ENCODE data around the gene RNF32.

The RNF32 gene

DNA sequence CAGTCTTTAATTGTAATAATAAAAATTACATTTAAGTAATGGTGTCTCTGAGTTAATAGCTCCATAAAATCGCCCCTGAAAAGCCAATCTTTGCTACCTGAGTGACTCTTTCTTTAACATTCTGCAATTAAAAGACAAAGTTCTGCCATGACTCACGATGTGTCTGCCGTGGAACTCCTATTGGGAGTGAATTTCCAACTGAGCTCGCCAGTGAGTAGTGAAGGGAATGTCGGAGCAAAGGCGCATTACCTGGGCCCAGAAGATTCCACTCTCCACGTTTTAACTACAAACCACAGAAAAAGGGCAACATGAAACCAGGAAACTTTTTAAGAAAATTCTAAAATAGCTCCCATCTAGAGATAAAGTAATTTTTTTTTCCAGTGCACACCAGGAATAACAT, 36.9 kb upstream of the RNF32 start:
- no peak for DNase-seq (ENCODE audit: low read depth)
- TF ChIP-seq CTCF (conservative IDR thresholded peaks at IDR 0.05; ENCODE audit: control insufficient read depth, insufficient read depth, low read depth, low read length) = no peak
- no peak overlapping the region for H3K4me3 ChIP-seq (ENCODE audit: control insufficient read depth, low read depth, low read length)

DNA sequence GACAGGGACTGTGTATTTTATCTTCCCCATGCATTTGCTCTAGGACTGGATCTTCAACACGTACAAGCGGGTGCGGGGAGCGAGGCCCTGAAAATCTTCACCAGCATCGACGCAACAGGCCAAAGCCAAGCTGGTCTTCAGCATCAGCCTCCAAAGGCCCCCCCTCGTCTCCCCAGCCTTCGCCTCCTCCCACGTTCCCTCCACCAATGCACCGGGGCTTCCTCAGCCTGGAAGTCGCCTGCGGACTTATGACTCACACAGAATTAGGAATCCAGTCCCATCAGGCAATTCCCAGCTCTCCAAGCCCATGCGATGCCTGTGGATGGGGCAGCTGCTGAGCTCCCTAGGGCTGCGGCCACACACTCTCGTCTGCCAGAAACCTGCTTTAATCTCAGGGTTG, 36.3 kb upstream of the RNF32 start:
- peak; percentile 11 for DNase-seq (ENCODE audit: low read depth)
- TF ChIP-seq CTCF (conservative IDR thresholded peaks at IDR 0.05; ENCODE audit: control insufficient read depth, insufficient read depth, low read depth, low read length) = no peak
- no peak overlapping the region for H3K4me3 ChIP-seq (ENCODE audit: control insufficient read depth, low read depth, low read length)

DNA sequence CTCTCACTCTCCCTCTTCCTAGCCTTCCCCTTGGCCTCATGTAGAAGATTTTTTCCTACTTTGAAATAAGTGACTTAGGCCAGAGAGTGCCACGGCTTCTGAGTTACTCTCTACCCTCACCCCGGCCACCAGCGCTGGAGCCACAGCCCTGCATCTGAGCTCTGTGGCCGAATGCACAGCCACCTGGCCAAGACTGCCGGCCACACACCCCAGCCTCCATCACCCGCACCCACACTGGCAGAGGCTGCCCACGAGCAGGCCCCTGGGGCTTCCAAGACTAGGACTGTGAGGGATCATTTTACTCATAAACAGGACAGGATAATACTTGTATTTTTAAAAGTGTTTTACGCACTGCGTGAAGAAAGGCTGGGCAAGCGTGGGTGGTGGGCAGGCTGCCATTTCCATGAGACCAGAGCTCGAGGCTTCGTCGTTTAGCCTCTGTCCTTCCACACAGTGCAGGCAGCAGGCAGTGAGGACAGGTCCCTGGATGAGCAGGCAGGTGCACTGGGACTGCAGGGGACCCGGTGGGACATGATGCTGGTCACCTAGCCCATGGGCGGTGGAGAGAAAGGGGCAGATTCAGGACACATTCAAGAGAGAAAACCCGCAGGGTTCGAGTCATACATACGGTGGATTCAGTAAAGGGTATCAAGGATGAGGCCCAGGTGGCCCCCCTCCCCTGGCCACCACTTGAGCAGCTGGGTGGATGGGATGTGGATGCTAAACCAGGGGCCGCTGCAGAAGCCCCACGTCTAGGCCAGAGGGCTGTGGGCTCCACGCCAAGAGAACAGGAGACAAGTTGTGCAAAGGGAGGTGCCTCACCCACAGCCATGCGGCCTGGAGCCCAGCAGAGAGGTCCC, 35.5 kb upstream of the RNF32 start:
- TF ChIP-seq CTCF (conservative IDR thresholded peaks at IDR 0.05; ENCODE audit: control insufficient read depth, insufficient read depth, low read depth, low read length) = no peak
- no peak for DNase-seq (ENCODE audit: low read depth)
- H3K4me3 ChIP-seq (ENCODE audit: control insufficient read depth, low read depth, low read length) = no peak overlapping the region

- TF ChIP-seq CTCF (conservative IDR thresholded peaks at IDR 0.05; ENCODE audit: control insufficient read depth, insufficient read depth, low read depth, low read length) = no peak
- no peak for DNase-seq (ENCODE audit: low read depth)
- no peak overlapping the region for H3K4me3 ChIP-seq (ENCODE audit: control insufficient read depth, low read depth, low read length)
Observed at GRCh38 chr7:156606135-156606534, 34.4 kb upstream of the RNF32 start.

GRCh38 chr7:156606691-156607331, 33.8 kb upstream of the RNF32 start:
- H3K4me3 ChIP-seq (ENCODE audit: control insufficient read depth, low read depth, low read length) = no peak overlapping the region
- TF ChIP-seq CTCF (conservative IDR thresholded peaks at IDR 0.05; ENCODE audit: control insufficient read depth, insufficient read depth, low read depth, low read length) = no peak
- no peak for DNase-seq (ENCODE audit: low read depth)

DNA sequence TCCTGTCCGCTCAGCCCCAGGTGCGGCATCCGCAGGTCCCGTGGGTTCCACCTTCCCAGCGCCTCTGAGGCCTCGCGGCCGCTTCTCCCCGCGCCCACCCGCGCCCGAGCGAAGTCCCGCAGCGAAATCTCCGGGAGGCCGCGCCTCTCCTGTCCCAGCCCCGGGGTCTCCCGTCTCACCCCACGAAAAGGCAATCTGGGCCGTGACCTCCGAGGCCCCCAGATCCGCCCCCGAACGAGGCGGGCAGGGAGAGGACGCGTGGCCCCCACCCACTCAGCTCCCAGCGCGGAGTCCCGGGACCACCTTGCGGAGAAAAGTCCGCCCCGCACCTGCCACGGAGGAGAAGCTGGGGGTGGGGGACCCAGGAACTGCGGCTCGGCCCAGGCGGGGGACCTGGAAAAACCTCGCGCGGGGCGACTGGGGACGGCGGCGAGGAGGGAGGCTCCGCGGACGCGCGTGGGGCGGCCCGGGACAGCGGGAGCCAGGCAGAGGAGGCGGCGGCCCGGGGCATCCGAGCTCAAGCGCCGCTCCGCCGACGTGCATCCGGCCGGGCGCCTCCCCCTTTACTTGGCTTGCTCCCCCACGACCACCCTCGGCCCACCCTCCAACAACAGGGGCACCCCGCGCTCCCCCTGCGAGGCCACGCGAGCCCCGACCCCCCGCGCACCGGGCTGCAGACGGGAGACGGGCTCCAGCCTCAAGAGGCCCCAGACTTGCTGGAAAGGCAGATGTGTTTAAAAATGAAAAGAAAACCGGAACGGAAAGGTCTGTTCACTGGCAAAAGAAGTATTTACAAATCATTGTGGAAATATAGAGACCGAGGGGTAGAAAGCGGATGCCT, 33.0 kb upstream of the RNF32 start:
- H3K4me3 ChIP-seq (ENCODE audit: control insufficient read depth, low read depth, low read length) = no peak overlapping the region
- TF ChIP-seq CTCF (conservative IDR thresholded peaks at IDR 0.05; ENCODE audit: control insufficient read depth, insufficient read depth, low read depth, low read length) = no peak
- no peak for DNase-seq (ENCODE audit: low read depth)

All from fibroblast of mammary gland (primary cell).